GM19351 (cell line): ENCODE measurements around the gene MEGF8.

Source experiments
- ATAC-seq: cut with Tn5 transposase; IDR thresholded peaks from one replicate; pipeline ENCODE4 v1.9.1; 2021; ENCODE audit warnings: mild to moderate bottlenecking, moderate library complexity; ENCODE audit not compliant: unreplicated experiment

Gene MEGF8

DNA sequence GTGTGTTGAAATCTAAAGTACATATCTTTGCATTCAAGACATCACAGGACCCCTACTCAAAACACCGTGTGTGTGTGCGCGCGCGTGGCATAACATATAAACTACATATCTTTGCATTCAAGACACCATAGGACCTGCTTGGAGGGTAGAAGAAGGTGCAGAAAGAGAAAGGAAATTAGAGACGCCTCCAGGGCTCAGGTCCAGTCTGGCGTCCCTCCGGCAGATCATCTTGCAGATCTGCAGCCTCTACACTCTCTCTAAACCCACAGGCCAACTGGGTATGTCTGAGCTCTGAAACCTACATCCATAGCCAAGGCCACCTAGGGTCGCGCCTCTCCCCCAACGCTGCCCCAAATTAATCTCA is 22.4 kb upstream of the MEGF8 start:
- ATAC-seq = no peak

DNA sequence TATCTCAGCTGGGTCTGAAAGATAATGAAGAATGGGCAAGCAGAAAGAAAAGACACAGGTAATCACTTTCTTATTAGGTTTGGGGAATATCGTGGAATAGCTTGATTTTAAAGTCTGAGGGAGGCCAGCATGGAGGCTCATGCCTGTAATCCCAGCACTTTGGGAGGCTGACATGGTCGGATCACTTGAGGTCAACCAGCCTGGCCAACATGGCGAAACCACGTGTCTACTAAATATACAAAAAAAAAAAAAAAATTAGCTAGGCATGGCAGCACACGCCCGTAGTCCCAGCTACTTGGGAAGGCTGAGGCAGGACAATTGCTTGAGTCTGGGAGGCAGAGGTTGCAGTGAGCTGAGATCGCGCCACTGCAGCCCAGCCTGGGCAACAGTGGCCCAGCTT is 21.6 kb upstream of the MEGF8 start:
- ATAC-seq = no peak

DNA sequence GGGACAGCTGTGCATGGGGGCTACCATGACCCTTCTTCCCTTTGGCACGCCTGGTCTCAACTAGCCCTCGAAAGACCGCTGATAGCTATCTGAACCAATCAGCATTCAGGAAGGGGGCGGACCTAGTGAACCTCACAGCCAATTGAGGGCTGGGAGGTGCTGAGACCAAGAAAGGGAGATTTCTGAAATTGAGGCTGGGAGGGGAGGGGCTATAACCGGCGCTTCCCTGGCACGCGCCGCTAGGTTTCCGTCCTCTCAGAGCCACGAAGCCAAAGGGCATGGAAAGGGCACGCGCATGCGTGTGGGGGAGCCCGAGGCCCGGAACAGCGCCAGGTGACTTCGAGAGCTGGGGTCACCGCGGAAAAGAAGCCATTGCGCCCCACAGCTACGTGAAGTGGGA is 18.8 kb upstream of the MEGF8 start:
- no peak for ATAC-seq

DNA sequence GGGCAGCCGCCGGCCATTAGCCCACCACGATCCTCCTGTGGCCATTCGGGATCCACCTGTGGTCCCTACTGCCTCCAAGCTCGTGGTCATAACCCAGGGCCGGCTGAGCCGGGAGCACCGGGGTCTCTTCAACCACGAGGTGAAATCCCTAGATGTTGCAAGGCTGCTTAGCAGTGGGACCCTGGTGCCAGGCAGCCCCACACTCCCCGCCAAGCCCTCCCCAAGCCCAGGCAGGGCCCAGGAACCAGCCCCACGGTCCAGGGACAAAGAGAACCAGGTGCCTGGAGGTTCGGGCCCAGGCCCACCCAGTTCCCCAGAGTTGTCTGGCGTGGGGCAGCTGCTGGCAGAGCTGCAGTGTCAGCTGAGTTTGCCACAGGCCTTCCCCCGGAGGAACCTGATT is 15.7 kb upstream of the MEGF8 start:
- no peak for ATAC-seq

DNA sequence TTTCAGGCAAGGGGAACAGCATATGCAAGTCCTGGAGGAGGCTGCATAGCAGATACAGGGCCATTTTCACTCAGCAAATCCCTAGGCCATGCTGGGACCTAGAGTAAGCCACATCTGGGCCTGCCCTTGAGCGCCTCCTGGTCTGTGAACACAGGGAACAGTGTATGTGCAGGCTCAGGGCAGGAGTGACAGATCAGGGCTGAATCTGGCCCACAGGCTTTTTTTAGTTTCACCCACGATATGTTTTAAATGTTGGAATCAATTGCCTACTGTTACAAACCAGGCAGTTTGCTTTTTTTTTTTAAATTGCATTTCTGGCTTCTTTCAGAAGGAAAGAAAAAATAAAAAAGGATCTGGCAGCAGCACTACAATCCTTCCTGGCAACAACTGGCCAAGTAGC is 13.8 kb upstream of the MEGF8 start:
- ATAC-seq = no peak

DNA sequence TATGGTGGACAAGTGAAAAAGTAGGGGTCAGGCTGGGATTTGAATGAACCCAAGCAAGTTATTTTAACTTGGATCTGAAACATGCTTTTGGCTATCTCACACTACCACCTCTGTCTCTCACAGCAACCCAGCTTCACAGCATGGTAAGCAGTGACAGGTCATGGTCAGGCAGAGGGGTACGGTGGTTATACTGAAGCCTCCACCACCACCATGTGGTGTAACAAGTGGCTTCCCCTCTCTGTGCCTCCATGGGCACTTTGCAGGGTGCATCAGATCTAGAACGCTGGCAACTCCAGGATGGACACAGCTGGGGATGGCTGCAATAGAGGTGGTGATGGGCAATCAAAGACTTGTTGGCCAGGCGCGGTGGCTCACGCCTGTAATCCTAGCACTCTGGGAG is 13.1 kb upstream of the MEGF8 start:
- no peak for ATAC-seq

- ATAC-seq = no peak
Measured at GRCh38 chr19:42313096-42313839, 12.2 kb upstream of the MEGF8 start, which contains the start of gene TMEM145. TMEM145 (plus strand) TSS chr19:42313309; CDS start chr19:42313377, 68 bp downstream.

- no peak for ATAC-seq
Measured at GRCh38 chr19:42313840-42314755, 11.3 kb upstream of the MEGF8 start.

GRCh38 chr19:42315024-42315423 is 10.4 kb upstream of the MEGF8 start:
- no peak for ATAC-seq

- ATAC-seq = peak; percentile 63
Measured at GRCh38 chr19:42316223-42317211, 8.9 kb upstream of the MEGF8 start.

GRCh38 chr19:42317535-42317934 is 7.9 kb upstream of the MEGF8 start:
- no peak for ATAC-seq

GRCh38 chr19:42322305-42322704 is 3.1 kb upstream of the MEGF8 start:
- ATAC-seq = no peak

DNA sequence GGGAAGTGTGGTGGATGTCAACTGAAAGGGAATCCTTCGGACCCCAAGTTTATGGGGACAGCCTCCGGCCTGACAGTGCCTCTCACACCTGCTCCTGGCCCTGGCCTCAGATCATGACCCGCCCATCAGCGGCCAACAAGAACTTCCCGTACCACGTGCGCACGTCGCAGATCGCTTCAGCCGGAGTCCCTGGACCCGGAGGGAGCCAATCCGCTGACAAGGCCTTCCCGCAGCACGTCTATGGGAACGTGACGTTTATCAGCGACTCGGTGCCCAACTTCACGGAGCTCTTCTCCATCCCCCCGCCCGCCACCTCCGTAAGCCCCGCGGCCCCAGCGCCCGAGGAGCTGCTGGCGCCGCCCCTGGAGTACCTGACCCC is 2.0 kb upstream of the MEGF8 start:
- ATAC-seq = no peak

GRCh38 chr19:42323852-42324654 is 1.4 kb upstream of the MEGF8 start:
- ATAC-seq = no peak

DNA sequence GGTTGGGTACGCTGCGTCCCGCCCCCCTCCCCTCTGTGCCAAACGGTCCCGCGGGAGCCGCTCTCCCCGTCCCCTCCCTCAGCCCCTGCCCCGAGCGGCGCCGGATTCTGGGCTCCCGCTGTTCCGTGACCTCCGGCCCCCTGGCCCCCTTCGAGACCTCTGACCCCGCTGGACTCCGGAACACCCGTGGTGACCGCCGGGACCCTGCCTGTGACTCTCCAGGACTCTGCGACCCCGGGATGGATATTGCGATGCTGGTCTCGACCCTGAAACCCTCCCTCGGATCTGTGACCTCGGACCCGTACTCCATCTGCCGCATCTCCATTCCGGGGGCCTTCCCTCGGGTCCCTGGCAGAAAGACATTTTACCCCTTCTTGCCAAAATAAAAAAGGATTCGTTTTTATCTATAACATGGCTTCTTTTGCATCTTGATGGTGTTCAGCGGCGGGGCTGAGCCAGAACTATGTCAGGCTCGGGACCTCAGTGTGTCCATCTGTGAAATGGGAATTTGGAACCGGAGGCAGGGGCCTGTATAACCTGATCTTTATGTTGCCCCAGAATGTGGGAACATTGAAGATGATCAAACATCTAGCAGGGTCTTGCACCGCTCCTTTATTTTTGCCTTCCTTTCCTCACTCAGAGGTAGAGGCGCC is 654 bp upstream of the MEGF8 start:
- ATAC-seq = no peak

DNA sequence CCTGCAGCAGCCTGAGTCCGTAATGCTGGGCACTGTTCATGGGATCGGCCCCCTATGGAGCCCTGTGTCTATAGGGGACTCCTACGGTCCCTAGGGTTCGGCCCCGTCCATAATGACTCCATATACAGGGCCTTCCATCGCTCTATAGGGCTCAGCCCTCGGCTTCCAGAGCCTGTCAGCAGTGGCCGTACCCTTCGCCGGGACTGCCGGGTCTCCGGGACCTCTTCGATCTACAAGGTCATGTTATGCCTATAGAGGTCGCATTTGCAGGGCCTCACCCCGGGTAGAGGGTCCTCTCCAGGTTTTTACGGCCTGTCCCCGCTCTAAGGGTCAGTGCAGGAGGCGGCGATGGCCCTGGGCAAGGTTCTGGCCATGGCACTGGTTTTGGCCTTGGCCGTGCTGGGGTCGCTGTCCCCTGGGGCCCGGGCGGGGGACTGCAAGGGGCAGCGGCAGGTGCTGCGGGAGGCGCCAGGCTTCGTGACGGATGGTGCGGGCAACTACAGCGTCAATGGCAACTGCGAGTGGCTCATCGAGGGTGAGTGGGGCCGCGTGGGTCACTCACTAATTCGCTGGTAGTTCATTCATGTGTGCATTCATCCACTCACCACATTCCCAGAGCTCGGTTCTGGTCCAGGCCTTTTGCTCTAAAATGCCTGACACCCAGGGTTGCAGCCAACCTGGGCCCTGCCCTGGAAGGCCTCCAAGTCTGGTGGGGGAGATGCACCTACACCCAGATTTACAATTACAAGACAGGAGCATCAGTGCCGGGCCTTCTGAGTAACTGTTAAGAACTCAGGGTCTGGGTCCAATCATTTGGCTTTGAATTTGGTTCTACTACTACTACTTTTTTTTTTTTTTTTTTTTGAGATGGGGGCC is 699 bp downstream of the MEGF8 start:
- peak; percentile 16 for ATAC-seq

GRCh38 chr19:42326969-42327368 is 1.5 kb downstream of the MEGF8 start:
- ATAC-seq = no peak

DNA sequence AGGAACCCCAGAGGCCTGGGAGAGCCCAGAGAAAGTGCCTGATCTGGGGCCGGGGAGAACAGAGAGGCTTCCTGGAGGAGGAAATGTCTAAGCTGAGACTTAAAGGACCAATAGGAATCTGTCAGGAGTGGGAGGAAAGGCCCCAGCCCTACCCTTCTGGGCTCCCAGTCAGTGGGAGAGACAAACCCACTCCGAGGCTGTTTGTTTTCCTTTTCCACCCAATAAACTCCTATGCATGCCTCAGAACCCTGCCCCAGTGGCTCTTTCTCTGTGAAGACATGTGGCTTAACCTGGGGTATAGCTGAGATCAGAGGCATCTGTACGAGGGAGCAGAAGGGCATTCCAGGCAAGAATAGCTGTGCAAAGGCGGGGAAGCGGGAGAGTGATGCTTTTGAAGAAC is 1.9 kb downstream of the MEGF8 start:
- no peak for ATAC-seq

- no peak for ATAC-seq
Measured at GRCh38 chr19:42328106-42328505, 2.7 kb downstream of the MEGF8 start.
